GM19238 (cell line): ENCODE data around the gene HMOX2.
A peak's percentile ranks its signal among the peaks of the same experiment; 100 is the strongest.

Experiments used
- DNase-seq: peaks from one replicate; pipeline ENCODE4 v3.0.0; 2011; ENCODE audit warnings: low spot score; ENCODE audit not compliant: insufficient read length

Gene HMOX2

GRCh38 chr16:4475880-4476788 lies at the start of gene HMOX2:
HMOX2 (plus strand) TSS chr16:4476398; CDS start chr16:4505525, 29,127 bp downstream.
- DNase-seq: peak; percentile 93

- DNase-seq: no peak
Measured at GRCh38 chr16:4426722-4427372, 49.4 kb upstream of the HMOX2 start.

- no peak for DNase-seq
Measured at GRCh38 chr16:4428500-4428899, 47.7 kb upstream of the HMOX2 start.

- DNase-seq: no peak
Measured at GRCh38 chr16:4431023-4431422, 45.2 kb upstream of the HMOX2 start.

- DNase-seq: no peak
Measured at GRCh38 chr16:4433228-4433627, 43.0 kb upstream of the HMOX2 start.

GRCh38 chr16:4433914-4434787 lies 42.0 kb upstream of the HMOX2 start:
- DNase-seq: no peak

- no peak for DNase-seq
Measured at GRCh38 chr16:4435337-4436067, 40.7 kb upstream of the HMOX2 start.

- DNase-seq: no peak
Measured at GRCh38 chr16:4437366-4437765, 38.8 kb upstream of the HMOX2 start.

- no peak for DNase-seq
Measured at GRCh38 chr16:4442371-4442770, 33.8 kb upstream of the HMOX2 start.

GRCh38 chr16:4443271-4443670 lies 32.9 kb upstream of the HMOX2 start:
- DNase-seq: no peak

- no peak for DNase-seq
Measured at GRCh38 chr16:4443986-4444385, 32.2 kb upstream of the HMOX2 start.

GRCh38 chr16:4450430-4450829 lies 25.8 kb upstream of the HMOX2 start:
- DNase-seq: no peak

- no peak for DNase-seq
Measured at GRCh38 chr16:4450931-4451519, 25.2 kb upstream of the HMOX2 start.

GRCh38 chr16:4452674-4453073 lies 23.5 kb upstream of the HMOX2 start:
- DNase-seq: no peak

GRCh38 chr16:4454623-4455022 lies 21.6 kb upstream of the HMOX2 start:
- no peak for DNase-seq

- DNase-seq: no peak
Measured at GRCh38 chr16:4455081-4455480, 21.1 kb upstream of the HMOX2 start.

GRCh38 chr16:4455951-4456350 lies 20.2 kb upstream of the HMOX2 start:
- DNase-seq: no peak

- no peak for DNase-seq
Measured at GRCh38 chr16:4460936-4461249, 15.3 kb upstream of the HMOX2 start.

- DNase-seq: no peak
Measured at GRCh38 chr16:4461250-4462085, 14.7 kb upstream of the HMOX2 start.
